D721Med (cell line): ENCODE measurements around the gene GPR146.

Experiments
- DNase-seq: peaks from one replicate; pipeline ENCODE4 v3.0.0; 2011; ENCODE audit warnings: low spot score; ENCODE audit not compliant: insufficient read length
- FAIRE-seq: peaks from 2 replicates; lab custom pipeline; 2011; peaks lifted over from hg19 to GRCh38; lab: Jason Lieb, UNC
- TF ChIP-seq, protein P1 (sequence below): IDR thresholded peaks from 2 replicates; pipeline ENCODE4 v1.5.1; 2012; ENCODE audit warnings: mild to moderate bottlenecking, control low read depth; ENCODE audit not compliant: insufficient read depth; ENCODE audit errors: missing control alignments

GPR146 gene

DNA sequence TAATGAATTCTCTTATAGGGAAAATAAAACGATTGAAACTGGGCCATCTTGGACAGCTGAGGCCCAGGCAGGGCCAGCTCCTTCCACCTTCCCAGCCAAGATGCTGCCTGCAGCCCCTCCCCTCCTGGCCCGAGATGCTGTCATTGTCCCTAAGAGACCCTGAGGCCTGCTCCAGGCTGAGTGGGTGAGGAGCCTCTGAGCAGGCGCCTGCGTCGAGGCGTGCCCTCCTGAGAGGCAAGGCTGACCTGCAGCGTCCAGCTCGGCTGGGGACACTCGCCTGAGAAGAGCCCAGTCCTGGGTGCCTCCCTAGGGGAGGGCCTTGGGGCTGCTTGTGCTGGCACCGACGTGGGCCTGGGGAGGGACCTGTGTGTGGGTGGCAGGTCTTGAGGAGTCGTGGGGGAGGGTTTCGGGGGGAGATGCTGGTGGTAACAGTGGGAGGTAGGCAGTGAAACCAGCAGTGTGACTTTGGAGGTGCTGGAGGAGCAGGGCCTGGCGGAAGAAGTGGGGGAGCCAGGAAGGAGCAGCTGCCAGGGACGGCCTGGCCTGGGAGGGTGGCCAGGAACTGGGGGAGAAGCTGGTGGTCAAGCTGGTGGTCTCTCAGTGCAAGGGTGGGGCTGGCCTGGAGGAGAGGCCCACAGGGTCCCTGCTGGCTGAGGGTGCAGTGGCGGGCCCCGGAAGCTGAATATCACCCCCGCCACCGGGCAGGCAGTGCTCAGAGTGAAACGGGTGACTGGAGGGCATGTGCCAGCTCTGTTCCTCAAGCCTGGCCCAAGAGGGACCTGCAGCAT is 7.9 kb downstream of the GPR146 start:
- TF ChIP-seq, protein P1, sequence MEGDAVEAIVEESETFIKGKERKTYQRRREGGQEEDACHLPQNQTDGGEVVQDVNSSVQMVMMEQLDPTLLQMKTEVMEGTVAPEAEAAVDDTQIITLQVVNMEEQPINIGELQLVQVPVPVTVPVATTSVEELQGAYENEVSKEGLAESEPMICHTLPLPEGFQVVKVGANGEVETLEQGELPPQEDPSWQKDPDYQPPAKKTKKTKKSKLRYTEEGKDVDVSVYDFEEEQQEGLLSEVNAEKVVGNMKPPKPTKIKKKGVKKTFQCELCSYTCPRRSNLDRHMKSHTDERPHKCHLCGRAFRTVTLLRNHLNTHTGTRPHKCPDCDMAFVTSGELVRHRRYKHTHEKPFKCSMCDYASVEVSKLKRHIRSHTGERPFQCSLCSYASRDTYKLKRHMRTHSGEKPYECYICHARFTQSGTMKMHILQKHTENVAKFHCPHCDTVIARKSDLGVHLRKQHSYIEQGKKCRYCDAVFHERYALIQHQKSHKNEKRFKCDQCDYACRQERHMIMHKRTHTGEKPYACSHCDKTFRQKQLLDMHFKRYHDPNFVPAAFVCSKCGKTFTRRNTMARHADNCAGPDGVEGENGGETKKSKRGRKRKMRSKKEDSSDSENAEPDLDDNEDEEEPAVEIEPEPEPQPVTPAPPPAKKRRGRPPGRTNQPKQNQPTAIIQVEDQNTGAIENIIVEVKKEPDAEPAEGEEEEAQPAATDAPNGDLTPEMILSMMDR = no peak
- no peak for FAIRE-seq
- no peak for DNase-seq

- FAIRE-seq (no peak), DNase-seq (no peak)
- TF ChIP-seq, protein P1 = no peak
Measured at GRCh38 chr7:1053002-1053411, 8.7 kb downstream of the GPR146 start.

DNA sequence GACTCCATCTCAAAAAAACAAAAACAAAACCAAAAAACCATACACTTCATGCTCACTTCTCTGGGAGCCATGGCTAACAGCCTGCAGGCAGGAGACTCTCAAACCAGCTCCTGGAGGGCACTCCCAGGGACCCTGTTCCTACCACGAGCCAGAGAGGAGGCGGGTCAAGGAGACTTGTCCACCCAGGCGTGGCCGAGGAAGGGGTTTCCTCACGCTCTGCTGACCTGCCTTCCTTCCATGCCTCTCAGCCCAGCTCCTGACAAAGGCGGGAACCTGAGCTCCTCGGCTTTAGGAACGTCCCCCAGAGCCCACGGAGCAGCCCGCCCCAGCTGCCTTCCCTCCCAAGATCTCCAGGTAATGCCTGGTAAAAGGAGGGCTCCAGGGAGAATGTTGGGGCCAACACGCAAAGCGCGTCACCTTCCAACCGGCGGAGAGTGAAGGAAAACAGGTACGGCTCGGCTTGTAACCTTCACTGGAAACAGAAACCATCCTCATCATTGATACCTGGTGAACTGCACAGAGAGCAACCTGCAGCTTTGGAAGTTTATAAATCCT is 9.5 kb downstream of the GPR146 start:
- DNase-seq (no peak), FAIRE-seq (no peak)
- TF ChIP-seq, protein P1 = no peak

- TF ChIP-seq, protein P1 = no peak
- FAIRE-seq = no peak
- DNase-seq = no peak
Measured at GRCh38 chr7:1054438-1054837, 10.1 kb downstream of the GPR146 start.

DNA sequence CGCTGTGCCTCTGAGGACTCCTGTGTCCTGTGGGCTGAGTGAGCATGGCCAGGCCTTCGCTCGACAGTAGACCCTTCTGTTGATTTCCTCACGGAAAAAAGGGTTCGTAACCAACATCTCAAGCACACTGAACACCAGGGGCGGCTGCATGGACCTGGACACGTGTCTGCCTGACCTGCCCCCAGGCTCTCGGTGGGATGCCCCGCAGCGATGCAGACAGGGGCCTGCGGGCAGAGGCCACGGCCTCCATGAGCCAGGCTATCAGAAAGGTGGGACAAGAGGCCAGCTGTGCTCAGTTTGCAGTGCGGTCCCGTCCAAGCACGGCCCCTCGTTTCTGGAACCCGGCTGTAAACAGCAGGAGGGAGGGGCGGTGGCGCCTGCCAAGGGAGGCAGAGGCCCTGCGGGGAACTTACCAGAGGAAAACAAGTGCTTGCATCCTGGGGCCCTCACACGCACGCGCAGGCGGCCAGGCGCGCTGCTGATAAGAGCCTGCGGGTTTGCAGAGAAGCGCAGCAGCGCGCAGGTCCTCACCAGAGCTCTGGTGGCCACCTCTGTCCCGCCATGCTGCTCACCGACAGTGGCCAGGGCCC is 10.6 kb downstream of the GPR146 start:
- FAIRE-seq (no peak), DNase-seq (no peak)
- TF ChIP-seq, protein P1 = no peak

- DNase-seq = no peak
- FAIRE-seq = no peak
- TF ChIP-seq, protein P1 = no peak
Measured at GRCh38 chr7:1055491-1055955, 11.2 kb downstream of the GPR146 start.
